ENCODE results near the gene CD151.

CD151 gene

DNA sequence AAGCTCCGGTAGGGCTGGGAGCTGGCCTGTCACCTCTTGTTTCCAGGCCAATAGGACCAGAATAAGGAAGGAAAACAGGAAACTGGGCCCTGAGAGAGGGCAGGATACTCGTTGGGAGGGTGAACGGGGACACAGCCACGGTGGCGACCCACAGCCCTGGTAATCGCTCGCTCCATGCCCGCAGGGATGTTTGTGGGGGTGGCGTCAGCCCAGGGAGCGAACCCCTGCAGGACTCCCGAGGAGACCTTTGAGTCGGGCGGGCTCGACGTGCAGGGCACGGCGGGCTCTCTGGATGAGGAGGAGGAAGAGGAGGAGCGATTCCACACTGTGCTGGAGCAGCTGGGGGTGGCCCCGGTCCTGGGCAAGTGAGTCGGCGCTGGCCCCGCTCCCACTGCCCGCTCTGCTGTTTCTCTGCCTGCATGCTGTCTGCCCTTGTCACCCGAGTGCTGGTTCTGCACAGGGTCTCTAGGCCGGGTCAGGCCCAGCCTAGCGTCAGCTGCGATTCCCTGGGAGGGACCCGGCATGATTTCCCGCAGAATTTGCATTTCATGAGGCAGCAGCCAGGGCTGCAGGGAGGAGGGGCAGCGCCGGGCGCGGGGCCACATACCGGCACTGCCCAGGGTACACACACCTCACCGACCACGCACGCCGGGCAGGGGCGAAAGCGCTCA is 3.4 kb upstream of the CD151 start:
- DNase-seq (ENCODE audit: low read depth) = no peak

DNA sequence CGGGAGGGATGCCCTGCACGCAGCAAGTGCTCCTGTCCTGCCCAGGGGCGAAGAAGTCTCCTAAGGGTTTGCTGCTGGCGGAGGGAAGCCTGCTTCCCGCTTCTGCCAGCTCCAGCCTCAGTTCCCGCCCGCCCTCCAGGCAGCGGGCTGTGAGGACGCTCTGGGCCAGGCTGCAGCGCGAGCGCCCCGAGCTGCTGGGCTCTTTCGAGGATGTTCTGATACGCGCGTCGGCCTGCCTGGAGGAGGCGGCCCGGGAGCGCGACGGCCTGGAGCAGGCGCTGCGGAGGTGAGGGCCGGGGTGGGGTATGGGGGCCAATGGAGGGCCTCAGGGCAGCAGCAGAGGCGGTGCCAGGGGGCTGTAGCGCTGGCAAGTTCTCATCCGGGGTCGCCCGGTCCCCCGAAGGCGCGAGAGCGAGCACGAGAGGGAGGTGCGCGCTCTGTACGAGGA is 2.9 kb upstream of the CD151 start:
- no peak for DNase-seq (ENCODE audit: low read depth)

DNA sequence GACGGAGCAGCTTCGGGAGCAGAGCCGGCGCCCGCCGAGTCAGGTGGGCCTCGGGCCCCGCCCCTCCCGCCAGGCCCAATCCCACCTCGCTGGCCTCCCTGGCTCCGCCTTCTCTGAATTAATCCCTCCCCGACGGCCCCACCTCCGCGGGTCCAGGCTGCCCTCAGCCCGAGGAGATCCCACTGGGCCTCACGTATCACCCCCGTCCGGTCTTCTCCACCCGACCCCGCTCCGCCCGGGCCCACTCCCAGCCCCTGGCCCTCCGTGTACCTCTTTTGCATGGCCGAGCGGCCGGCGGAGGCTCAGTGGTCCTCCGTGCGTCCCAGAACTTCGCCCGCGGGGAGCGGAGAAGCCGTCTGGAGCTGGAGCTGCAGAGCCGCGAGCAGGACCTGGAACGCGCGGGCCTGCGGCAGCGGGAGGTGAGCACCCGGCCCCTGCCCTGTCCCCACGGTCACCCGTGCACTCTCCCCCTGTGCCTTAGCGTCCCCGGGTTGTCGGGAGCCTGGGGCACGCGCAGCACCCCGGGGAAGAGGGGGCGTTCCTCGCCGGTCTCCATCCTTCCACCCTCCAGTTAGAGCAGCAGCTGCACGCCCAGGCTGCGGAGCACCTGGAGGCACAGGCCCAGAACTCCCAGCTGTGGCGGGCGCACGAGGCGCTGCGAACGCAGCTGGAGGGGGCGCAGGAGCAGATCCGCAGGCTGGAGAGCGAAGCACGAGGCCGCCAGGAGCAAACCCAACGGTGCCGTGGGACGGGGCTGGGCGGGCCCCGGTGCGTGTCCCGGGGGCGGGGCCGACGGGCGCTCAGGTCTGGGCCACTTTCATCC is 2.2 kb upstream of the CD151 start:
- no peak for DNase-seq (ENCODE audit: low read depth)

DNA sequence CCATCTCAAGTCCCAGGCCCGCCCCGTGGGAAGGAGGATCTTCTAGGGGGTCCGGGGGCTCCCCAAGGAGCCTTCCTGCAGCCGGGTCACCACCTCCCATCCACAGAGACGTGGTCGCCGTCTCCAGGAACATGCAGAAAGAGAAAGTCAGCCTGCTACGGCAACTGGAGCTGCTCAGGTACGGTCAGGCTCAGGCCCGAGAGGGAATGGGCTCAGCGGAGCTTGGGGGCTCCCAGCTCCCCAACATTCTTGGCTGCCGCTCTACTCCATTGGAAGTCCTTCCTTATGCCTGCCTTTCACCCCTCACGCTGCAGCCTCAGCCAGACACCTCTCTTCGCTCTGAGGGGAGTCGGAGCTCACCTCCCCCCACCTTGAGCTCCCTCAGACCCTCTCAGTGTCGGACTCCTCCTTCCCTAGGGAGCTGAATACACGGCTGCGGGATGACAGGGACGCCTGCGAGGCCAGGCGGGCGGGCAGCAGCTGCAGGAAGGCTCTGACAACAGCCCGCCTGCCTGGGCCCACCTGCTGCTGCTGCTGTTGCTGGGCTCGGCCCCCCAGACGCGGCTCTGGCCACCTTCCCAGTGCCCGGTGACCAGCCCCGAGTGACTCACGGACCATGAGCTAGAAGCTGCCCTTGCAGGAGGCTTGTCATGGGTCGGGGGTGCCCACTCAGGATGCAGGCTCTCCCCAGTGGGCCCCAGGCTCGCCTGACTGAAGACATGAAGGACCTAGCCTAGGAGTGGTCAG is 1.5 kb upstream of the CD151 start:
- DNase-seq (ENCODE audit: low read depth) = no peak

DNA sequence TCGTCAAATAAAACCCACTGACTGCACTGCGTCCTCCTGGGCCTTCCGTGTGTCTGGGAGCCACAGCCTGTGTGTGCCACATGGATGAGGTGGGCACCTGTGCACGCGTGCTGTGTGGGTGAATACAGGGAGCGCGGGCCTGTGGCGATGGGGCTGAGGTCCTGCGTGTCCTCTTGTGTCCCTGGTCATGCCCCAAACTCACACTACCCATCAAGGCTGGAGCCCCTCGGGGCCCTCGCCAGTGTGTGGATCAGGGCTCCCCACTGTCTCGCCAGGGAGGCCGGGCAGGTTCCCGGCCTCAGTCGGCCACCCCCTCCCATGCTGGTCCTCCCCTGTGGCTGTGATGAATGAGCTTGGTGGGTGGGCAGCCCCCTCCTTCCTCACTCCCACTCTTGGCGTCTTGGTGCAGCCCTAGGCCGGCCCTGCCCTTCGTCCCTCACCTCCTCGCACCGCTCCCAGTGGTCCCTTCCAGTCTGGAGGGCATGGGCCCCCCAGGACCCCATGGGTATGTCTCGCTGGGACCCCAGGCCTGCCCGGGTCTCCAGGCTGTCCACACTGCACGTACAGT is 707 bp upstream of the CD151 start:
- DNase-seq (ENCODE audit: low read depth) = no peak

DNA sequence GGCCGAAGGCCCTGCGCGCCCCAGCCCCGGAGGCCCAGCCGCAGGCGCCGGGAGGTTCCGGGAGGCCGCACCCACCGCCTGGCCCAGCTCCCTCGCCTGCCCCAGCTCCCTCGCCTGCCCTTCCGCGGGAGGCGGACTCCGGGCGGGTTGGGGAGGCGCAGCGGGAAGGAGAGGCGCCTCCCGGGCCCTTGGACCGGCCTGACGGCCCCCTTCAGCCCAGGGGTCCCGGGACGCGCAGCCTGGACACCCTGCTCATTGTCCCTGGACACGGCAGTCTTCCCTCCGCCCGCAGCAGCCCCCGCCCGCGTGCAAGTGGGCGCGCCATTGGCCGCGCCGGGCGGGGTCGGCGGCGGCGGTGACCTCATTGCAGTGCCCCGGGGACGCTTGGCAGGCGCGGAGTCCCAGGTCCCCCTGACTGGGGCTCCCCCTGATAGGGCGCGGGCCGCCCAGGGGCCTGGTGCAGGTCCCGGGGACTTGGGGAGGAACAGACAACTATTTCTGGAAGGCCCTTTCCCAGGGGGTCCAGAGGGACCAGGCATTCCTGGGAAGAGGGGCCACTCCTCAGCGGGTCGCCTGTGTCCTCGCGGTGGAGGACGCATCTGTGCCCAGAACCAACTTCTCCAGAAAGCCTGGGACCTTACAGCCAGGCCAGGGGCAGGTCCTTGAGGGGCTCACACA is 501 bp downstream of the CD151 start:
- DNase-seq (ENCODE audit: low read depth) = no peak

DNA sequence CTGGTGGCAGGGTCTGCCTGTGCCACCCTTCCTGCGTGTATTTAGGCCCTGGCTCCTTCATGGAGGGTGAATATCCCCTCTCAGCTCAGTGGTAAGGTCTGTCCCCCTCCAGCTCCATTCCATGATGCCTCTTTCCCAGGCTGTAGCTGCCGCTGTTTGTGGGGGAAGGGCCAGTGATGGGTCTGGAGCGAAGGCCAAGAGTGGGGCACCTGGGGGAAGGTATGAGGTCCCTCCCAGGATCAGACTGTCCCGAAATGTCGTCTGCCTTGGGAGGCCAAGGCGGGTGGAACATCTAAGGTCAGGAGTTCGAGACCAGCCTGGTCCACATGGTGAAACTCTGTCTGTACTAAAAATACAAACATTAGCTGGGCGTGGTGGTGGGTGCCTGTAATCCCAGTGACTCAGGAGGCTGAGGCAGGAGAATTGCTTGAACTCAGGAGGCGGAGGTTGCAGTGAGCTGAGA is 1.1 kb downstream of the CD151 start:
- DNase-seq (ENCODE audit: low read depth) = no peak

DNA sequence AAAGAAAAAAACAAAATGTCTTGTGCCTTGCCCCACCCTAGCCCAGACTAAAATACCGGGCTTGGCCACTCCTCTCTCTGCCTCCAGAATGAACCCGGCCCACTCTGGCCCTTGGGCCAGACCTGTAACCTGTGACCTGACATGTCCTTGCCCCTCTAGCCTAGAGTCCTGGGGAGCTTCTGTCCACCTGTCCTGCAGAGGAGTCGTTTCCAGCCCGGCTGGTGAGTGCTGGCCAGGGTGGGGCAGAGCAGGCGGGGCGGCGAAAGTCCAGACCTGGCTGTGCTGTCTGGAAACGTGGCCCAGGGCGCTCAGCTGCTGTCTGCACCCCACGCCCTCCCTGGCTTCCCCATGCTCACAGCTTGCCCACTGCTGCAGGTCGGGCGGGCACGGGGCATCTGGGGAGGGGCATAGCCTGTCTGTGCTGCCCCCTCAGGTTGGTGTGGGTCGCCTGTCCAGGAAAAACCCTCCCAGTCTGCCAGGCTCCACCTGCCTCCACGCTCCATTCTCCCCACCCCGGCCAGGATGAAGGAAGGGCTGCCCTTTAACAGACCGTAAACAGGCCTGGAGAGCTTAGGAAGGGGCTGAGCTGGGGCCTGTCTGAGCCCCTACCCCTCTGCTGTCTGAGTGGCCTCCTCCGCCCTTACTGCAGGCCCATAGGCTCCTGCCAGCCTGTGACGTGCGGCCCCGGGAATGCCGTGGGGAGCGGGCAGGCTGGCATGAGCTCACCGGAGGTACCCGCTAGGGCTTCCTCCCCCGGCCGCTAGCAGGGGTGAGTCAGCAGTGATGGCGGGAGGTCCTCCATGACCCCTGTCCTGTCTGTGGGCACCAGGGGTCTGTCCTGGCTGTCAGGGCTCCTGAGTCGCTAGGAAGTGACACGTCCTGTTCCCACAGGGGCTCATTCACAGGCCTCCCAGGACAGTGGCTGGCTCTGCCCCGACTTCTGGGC is 1.9 kb downstream of the CD151 start:
- no peak for DNase-seq (ENCODE audit: low read depth)

DNA sequence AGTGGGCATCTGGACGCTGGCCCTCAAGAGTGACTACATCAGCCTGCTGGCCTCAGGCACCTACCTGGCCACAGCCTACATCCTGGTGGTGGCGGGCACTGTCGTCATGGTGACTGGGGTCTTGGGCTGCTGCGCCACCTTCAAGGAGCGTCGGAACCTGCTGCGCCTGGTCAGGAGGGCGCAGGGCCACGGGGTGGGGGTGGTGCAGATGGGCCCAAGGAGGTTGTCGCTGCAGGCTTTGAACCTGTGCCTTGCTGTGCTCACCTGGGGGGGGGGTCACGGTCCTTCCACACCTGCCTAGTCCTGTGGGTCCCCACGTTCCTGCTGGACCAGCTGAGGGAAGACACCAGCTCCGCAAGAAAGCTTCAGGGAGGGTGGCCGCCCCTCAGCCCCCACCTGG is 3.5 kb downstream of the CD151 start:
- DNase-seq (ENCODE audit: low read depth) = no peak

DNA sequence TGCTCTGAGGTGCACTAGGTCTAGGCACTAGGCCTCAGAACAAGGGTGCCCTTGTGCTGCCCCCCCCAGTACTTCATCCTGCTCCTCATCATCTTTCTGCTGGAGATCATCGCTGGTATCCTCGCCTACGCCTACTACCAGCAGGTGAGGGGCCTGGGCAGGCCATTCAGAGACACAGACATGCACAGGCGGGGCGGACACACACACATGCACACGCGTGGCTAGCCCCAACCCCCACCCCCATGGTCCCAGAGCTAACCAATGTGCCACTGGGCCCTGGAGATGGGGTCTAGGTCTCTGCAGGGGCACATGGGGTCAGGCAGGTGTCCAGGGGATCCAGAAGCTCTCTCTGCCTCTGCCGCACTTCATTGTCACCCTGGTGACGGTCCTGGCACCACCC is 3.9 kb downstream of the CD151 start:
- no peak for DNase-seq (ENCODE audit: low read depth)

DNA sequence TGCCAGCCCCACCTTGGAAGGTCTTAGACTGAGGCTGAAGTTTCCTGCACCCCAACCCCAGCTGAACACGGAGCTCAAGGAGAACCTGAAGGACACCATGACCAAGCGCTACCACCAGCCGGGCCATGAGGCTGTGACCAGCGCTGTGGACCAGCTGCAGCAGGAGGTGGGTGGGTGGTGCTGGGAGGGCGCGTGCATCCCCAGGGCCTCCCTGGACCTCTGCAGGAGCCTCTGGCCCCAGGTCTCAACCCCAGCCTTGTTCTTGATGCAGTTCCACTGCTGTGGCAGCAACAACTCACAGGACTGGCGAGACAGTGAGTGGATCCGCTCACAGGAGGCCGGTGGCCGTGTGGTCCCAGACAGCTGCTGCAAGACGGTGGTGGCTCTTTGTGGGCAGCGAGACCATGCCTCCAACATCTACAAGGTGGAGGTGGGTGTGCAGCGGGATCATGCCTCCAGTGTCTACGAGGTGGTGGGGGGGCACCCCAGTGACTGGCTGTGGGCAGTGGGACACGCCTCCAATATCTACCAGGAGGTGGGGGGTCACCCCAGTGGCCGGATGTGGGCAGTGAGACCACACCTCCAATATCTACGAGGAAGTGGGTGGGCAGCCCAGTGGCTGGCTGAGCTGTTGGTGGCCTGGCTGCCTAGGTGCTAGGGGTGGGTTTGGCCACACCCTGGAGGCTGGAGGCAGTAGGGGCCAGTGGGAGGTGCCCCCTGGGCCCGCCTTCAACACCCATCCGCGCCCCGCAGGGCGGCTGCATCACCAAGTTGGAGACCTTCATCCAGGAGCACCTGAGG is 4.6 kb downstream of the CD151 start:
- DNase-seq (ENCODE audit: low read depth) = no peak

DNA sequence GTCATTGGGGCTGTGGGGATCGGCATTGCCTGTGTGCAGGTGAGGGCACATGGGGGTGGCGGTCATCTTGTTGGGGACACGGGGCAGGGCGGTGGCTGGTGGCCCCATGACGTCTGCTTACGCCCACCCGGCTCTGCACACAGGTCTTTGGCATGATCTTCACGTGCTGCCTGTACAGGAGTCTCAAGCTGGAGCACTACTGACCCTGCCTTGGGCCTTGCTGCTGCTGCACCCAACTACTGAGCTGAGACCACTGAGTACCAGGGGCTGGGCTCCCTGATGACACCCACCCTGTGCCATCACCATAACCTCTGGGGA is 5.2 kb downstream of the CD151 start:
- no peak for DNase-seq (ENCODE audit: low read depth)

DNA sequence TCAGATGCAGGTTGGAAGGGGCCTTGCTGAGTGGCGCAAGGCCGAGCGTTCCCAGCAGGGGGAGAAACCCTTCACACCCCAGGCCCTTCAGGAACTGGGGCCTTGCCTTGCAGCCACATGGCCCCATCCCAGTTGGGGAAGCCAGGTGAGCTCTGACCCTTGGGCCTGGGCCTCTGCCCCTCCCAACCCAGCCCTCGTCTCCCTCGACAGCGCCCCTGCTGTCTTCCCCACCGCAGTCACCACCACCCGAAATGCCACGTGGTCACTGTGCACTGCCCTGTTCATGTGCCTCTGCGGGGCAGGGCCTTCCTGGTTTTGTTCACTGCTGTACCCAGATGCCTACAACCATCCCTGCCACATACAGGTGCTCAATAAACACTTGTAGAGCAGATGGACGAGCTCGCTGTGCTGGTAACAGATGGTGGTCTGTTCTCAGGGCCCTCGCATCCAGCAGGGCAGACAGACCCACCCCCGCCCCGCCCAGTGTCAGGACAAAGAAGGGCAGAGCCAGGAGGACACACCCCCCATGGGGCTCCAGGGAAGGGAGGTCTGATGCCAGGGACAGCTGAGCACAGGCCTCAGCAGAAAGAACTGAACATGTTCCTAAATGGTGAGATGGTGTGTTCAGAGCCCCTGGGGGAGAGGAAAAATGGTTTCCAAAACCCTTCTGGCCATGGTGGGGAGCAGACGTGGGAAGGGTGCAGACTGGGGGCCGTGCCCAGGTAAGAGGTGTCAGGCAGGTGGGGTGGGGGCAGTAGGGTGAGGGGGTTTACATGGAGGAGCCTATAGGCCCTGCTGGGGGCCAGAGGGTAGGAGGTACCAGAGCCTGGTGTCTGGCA is 5.9 kb downstream of the CD151 start:
- no peak for DNase-seq (ENCODE audit: low read depth)

DNA sequence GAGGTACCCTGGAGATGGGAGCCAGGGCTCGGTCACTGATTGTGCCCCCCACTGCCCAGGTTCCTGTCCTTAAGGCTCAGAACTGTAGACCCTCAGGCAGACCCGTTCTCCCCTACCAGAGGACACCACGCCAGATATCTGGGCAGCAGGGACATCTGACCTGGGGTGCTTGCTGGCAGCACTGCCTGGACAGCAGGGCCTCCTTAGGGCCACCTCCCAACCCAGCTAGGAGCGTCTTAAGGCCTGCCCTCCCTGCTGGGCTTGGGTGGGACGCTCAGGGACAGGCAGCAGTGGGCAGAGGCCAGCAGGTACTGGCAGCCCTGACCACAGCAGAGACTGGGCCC is 6.5 kb downstream of the CD151 start:
- no peak for DNase-seq (ENCODE audit: low read depth)

DNA sequence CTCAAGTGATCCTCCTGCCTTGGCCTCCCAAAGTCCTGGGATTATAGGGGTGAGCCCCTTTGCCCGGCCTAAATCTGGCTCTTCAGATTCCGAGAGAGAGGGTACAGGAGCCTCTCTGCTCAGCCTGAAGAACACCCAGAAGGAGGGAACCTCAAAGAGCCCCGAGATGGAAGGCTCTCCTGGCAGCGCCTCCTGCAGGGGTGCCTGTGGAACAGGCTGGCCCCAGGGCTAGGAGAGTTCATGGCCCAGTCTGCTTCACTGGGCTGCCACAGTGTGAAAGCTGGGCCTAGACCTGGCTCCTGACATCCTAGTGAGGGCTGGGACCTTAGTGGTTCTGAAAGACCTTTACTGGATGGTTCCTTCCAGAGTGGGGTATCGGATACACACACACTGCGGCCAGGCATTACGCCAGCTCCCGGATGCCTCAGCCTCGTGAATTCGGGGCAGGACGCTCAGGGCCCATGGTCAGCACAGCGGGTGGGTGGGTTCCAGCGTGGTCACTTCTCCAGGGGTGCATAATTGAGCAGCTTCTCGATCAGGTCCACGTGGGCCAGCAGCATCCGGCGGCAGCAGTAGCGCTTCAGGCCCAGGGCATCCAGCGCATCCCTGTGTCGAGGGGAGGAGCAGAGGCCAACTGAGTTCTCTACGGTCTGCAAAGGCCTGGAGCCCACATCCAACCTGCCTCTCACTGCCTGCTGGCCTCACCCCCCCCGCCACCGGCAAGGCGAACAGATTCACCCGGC is 7.3 kb downstream of the CD151 start:
- no peak for DNase-seq (ENCODE audit: low read depth)

DNA sequence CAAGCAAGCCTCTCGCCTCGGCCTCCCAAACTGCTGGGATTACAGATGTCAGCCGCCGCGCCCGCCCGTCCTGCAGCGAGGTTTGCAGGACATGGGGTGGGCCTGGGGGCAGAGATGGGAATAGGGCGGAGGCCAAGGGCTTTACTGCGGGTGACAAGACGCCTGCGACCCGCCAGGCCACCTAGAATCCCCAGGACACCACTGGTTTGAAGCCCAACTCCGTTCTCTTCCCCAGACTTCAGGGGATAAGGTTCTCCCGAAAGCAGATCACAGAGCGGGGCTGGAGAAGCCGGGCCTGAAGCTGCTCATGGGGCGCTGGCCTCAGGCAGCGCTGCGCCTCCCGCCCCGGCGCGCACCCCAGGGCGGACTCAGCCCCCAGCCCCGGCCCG is 9.2 kb downstream of the CD151 start:
- DNase-seq (ENCODE audit: low read depth) = no peak

DNA sequence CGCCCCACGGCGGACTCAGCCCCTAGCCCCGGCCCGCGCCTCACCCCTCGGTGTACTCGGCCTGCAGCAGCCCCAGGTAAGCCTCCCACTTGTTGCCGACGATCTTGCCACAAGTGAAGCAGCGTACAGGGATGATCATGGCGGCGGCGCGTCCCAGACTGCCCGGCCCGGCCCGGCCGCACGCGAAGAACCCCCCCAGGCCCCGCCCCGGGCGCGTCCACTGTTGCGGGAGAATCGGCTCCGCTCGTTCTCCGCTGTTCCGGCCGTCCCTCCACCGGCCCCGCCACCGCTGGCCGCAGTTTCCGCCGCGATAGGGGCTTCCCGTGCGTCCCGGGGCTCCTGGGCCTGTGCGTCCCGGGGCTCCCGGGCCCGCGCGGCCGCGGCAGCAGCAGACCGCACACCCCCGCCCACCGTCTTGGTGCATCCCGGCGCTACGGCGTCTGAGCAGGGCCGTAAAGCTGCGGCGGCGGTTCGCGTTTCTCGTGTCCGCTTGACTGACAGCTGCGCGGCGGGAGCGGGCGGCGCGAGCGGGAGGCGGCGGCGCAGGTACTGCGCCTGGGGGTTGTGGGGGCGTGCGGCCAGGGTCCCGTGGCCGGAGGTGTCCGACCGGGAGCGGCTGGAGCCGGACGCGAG is 9.7 kb downstream of the CD151 start, which contains the start of the genes POLR2L and TSPAN4:
Gene POLR2L (minus strand): TSS at position 160 of the 633 bp plus-strand sequence. CDS start 21 bp downstream, at position 139.
Gene TSPAN4 (plus strand): TSS at position 483 of the 633 bp plus-strand sequence. CDS start 7,453 bp downstream, outside the sequence.
- no peak for DNase-seq (ENCODE audit: low read depth)

All from CMK (cell line).